ENCODE data around the gene NHEJ1. TPM values are rescaled to one million over a fixed set of nuclear protein-coding genes. Genes with fewer than 3 reads are reported as not detected.

The NHEJ1 gene
- total and polyA plus RNA-seq, 12 donors, result 3.8 to 12.0 (median 7.1) TPM

- DNase-seq (no peak), ATAC-seq (peak in 1 of 8 donors; percentile 54)
- intact Hi-C loops (cut with DNase I), result loop anchor here in 6 of 10 donors (2.0 to 5.0 kb wide), 2 partner anchors 44 to 45 kb away; no protein-coding TSS in a partner anchor
- Histone ChIP-seq H3K4me3 (no peak overlapping the region), H3K36me3 (peaks cover 0 to 45% (median 9%) of the 10 kb centered on the region in 9 donors), H3K9me3 (no peaks in the 10 kb centered on the region), H3K27ac (no peak overlapping the region), H3K27me3 (no peaks in the 10 kb centered on the region), H3K4me1 (peaks cover 0 to 13% (median 0%) of the 10 kb centered on the region in 9 donors)
- 59 to 61% methylated on average over 14 of the region's 14 CpGs for WGBS, 2 donors
- TF ChIP-seq CTCF (IDR thresholded peaks at IDR 0.05), result peak; percentile 10 to 71 (median 58)
These were observed 87.0 kb downstream of the NHEJ1 start for GRCh38 chr2:219073413-219074129.

- Histone ChIP-seq H3K36me3 (peaks cover 0 to 40% (median 9%) of the 10 kb centered on the region in 9 donors), H3K4me1 (peaks cover 0 to 13% (median 0%) of the 10 kb centered on the region in 9 donors), H3K27ac (no peak overlapping the region), H3K9me3 (no peaks in the 10 kb centered on the region), H3K27me3 (no peaks in the 10 kb centered on the region), H3K4me3 (no peak overlapping the region)
- intact Hi-C loops (cut with DNase I), result loop anchor here in 6 of 10 donors (2.0 to 5.0 kb wide), 2 partner anchors 45 to 46 kb away; no protein-coding TSS in a partner anchor
- 88% methylated on average over 9 of the region's 9 CpGs for WGBS, 2 donors
- ATAC-seq, result no peak
- TF ChIP-seq CTCF (IDR thresholded peaks at IDR 0.05), result no peak
- no peak for DNase-seq
These were observed 87.8 kb downstream of the NHEJ1 start for GRCh38 chr2:219072741-219073250.

- Histone ChIP-seq H3K9me3 (no peaks in the 10 kb centered on the region), H3K27me3 (no peaks in the 10 kb centered on the region), H3K36me3 (peaks cover 0 to 26% (median 9%) of the 10 kb centered on the region in 9 donors), H3K4me1 (peaks cover 0 to 3% (median 0%) of the 10 kb centered on the region in 9 donors), H3K27ac (no peak overlapping the region), H3K4me3 (no peak overlapping the region)
- no peak for TF ChIP-seq CTCF (IDR thresholded peaks at IDR 0.05)
- ATAC-seq, result no peak
- 87% methylated on average over 6 of the region's 6 CpGs for WGBS, 2 donors
- intact Hi-C loops (cut with DNase I), result loop anchor here in 5 of 10 donors (5.0 kb wide), 1 partner anchor 46 kb away; no protein-coding TSS in a partner anchor
- DNase-seq, result no peak
These were observed 89.3 kb downstream of the NHEJ1 start for GRCh38 chr2:219071131-219071816.

GRCh38 chr2:219065484-219065883 lies 95.1 kb downstream of the NHEJ1 start:
- WGBS, 2 donors, result 79 to 83% methylated on average over 1 of the region's 1 CpG
- H3K4me1 ChIP-seq, result peaks cover 0 to 8% (median 5%) of the 10 kb centered on the region in 9 donors
- H3K27me3 ChIP-seq, result peaks cover 8 to 41% (median 34%) of the 10 kb centered on the region in 7 donors
- H3K4me3 ChIP-seq, result no peak overlapping the region
- DNase-seq, result no peak
- no peak for ATAC-seq
- H3K9me3 ChIP-seq, result no peaks in the 10 kb centered on the region
- intact Hi-C loops (cut with DNase I), result no loop called here
- H3K27ac ChIP-seq, result no peak overlapping the region
- no peaks in the 10 kb centered on the region for H3K36me3 ChIP-seq
- no peak for TF ChIP-seq CTCF (IDR thresholded peaks at IDR 0.05)

Data from heart right ventricle (tissue), 16 donors.